HG03097 (cell line): ENCODE data around the gene SPTBN1.

ENCODE experiments used
- ATAC-seq: cut with Tn5 transposase; IDR thresholded peaks from one replicate; pipeline ENCODE4 v1.9.1; 2021; ENCODE audit not compliant: unreplicated experiment, low FRiP score

Gene SPTBN1

GRCh38 chr2:54455563-54456361 lies at the start of gene SPTBN1:
Gene SPTBN1, plus strand, starts transcription at chr2:54456327. Its CDS starts 70,092 bp downstream, at chr2:54526419.
- peak; percentile 42 for ATAC-seq

- ATAC-seq, result no peak
Measured at GRCh38 chr2:54407693-54408092, 48.4 kb upstream of the SPTBN1 start.

- no peak for ATAC-seq
Measured at GRCh38 chr2:54408288-54408687, 47.8 kb upstream of the SPTBN1 start.

- no peak for ATAC-seq
Measured at GRCh38 chr2:54409752-54410151, 46.4 kb upstream of the SPTBN1 start.

- ATAC-seq, result no peak
Measured at GRCh38 chr2:54411801-54412354, 44.2 kb upstream of the SPTBN1 start.

- no peak for ATAC-seq
Measured at GRCh38 chr2:54416166-54416813, 39.8 kb upstream of the SPTBN1 start.

- ATAC-seq, result no peak
Measured at GRCh38 chr2:54416938-54417337, 39.2 kb upstream of the SPTBN1 start.

- no peak for ATAC-seq
Measured at GRCh38 chr2:54417577-54417976, 38.5 kb upstream of the SPTBN1 start.

GRCh38 chr2:54419388-54419787 lies 36.7 kb upstream of the SPTBN1 start:
- no peak for ATAC-seq

GRCh38 chr2:54419855-54420523 lies 36.1 kb upstream of the SPTBN1 start:
- ATAC-seq, result no peak

GRCh38 chr2:54420524-54421172 lies 35.5 kb upstream of the SPTBN1 start:
- ATAC-seq, result no peak

GRCh38 chr2:54422072-54422581 lies 34.0 kb upstream of the SPTBN1 start:
- ATAC-seq, result no peak

- no peak for ATAC-seq
Measured at GRCh38 chr2:54423213-54423612, 32.9 kb upstream of the SPTBN1 start.

- ATAC-seq, result no peak
Measured at GRCh38 chr2:54424555-54425163, 31.5 kb upstream of the SPTBN1 start.

GRCh38 chr2:54428108-54428831 lies 27.9 kb upstream of the SPTBN1 start:
- ATAC-seq, result no peak

- ATAC-seq, result no peak
Measured at GRCh38 chr2:54429054-54429453, 27.1 kb upstream of the SPTBN1 start.

- ATAC-seq, result no peak
Measured at GRCh38 chr2:54429811-54430551, 26.1 kb upstream of the SPTBN1 start.

GRCh38 chr2:54430649-54431048 lies 25.5 kb upstream of the SPTBN1 start:
- no peak for ATAC-seq
